ENCODE measurements around the gene KYNU. TPM values are rescaled to one million over a fixed set of nuclear protein-coding genes. Genes with fewer than 3 reads are reported as not detected.

KYNU gene
- total and polyA plus RNA-seq, 7 donors, result 0.10 to 0.69 (median 0.40) TPM

DNA sequence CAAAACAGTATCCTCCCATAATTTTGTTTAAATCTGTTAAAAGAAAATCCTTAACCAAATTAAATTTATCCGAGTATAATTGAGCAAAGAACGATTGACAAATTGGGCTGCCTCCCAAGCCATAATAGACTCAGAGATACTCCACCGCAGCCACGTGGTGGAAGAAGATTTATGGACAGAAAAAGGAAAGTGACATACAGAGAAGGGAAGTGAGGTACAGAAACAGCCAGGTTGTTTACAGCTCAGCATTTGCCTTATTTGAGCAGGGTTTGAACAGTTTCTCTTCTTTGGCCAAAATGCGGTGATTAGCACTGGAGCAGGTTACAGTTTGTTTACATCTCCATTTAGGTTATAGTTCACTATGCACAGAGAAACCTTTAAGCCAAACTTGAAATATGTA is 60.8 kb downstream of the KYNU start:
- TF ChIP-seq, protein P1, sequence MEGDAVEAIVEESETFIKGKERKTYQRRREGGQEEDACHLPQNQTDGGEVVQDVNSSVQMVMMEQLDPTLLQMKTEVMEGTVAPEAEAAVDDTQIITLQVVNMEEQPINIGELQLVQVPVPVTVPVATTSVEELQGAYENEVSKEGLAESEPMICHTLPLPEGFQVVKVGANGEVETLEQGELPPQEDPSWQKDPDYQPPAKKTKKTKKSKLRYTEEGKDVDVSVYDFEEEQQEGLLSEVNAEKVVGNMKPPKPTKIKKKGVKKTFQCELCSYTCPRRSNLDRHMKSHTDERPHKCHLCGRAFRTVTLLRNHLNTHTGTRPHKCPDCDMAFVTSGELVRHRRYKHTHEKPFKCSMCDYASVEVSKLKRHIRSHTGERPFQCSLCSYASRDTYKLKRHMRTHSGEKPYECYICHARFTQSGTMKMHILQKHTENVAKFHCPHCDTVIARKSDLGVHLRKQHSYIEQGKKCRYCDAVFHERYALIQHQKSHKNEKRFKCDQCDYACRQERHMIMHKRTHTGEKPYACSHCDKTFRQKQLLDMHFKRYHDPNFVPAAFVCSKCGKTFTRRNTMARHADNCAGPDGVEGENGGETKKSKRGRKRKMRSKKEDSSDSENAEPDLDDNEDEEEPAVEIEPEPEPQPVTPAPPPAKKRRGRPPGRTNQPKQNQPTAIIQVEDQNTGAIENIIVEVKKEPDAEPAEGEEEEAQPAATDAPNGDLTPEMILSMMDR (IDR thresholded peaks at IDR 0.05), result no peak
- Histone ChIP-seq H3K4me1 (no peaks in the 10 kb centered on the region), H3K4me3 (no peak overlapping the region), H3K27ac (no peak overlapping the region), H3K9me3 (no peaks in the 10 kb centered on the region), H3K27me3 (ENCODE audit: insufficient read depth in 3 of 3, low read length in 2 of 3) (no peaks in the 10 kb centered on the region), H3K36me3 (ENCODE audit: insufficient read depth in 1 of 2, low read depth in 1 of 2) (no peaks in the 10 kb centered on the region)
- ATAC-seq (no peak), DNase-seq (no peak)
- 44 to 49% (median 45%) methylated on average over 5 of the region's 5 CpGs for WGBS, 3 donors
- intact Hi-C loops (cut with DNase I), result no loop called here

DNA sequence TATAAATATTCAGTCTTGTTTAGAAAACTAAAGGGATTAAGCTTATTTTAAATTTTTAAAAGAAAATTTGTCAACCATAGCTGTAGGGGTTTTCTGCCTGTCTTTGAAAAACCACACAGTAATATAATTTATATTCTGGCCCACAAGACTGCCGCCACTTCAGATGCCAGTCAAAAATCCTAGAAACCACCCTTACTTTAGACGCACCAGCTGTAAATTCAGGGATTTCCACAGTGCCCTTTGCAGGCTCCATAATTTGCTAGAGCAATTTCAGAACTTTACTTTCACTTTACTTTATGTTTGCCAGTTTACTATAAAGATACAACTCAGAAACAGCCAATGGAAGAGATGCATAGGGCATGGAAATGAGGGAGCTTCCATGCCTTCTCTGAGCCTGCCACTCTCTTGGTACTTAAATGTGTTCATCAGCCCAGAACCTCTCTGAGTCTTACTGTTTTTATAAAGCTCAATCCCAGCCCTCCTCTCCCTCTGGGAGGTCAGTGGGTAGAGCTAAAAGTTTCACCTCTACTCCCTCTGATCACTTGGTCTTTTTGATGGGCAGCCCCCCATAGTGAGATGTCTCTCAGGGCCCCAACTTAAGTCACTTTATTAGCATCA is 63.3 kb downstream of the KYNU start:
- H3K27me3 ChIP-seq (ENCODE audit: insufficient read depth in 3 of 3, low read length in 2 of 3), result no peaks in the 10 kb centered on the region
- intact Hi-C loops (cut with DNase I), result no loop called here
- TF ChIP-seq, protein P1 (IDR thresholded peaks at IDR 0.05), result no peak
- H3K4me3 ChIP-seq, result no peak overlapping the region
- H3K27ac ChIP-seq, result no peak overlapping the region
- H3K9me3 ChIP-seq, result no peaks in the 10 kb centered on the region
- DNase-seq, result no peak
- H3K36me3 ChIP-seq (ENCODE audit: insufficient read depth in 1 of 2, low read depth in 1 of 2), result no peaks in the 10 kb centered on the region
- no peak for ATAC-seq
- WGBS, 3 donors, result 59 to 65% (median 65%) methylated on average over 2 of the region's 2 CpGs
- H3K4me1 ChIP-seq, result no peaks in the 10 kb centered on the region

DNA sequence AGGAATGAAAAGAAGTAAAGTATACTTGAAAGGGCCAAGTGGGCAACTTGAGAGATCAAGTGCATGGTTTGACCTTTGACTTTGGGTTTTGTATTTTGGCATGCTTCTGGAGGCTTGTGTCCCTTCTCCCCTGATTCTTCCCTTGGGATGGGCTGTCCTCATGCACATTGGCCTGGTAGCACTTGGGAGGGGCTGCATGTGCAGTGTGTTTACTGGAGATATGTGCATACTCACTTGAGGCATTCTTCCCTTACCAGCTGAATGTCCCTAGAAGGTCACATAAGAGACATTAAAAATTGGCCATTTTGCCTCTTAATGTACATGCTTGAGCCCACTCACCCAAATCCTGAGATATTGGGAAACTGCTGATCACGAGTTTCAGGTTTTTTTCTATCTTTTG is 65.2 kb downstream of the KYNU start:
- no peaks in the 10 kb centered on the region for H3K4me1 ChIP-seq
- H3K27ac ChIP-seq, result no peak overlapping the region
- H3K4me3 ChIP-seq, result no peak overlapping the region
- TF ChIP-seq, protein P1 (IDR thresholded peaks at IDR 0.05), result no peak
- ATAC-seq, result no peak
- no peaks in the 10 kb centered on the region for H3K36me3 ChIP-seq (ENCODE audit: insufficient read depth in 1 of 2, low read depth in 1 of 2)
- intact Hi-C loops (cut with DNase I), result no loop called here
- no peaks in the 10 kb centered on the region for H3K27me3 ChIP-seq (ENCODE audit: insufficient read depth in 3 of 3, low read length in 2 of 3)
- 78 to 100% (median 81%) methylated on average over 1 of the region's 1 CpG for WGBS, 3 donors
- no peak for DNase-seq
- no peaks in the 10 kb centered on the region for H3K9me3 ChIP-seq

DNA sequence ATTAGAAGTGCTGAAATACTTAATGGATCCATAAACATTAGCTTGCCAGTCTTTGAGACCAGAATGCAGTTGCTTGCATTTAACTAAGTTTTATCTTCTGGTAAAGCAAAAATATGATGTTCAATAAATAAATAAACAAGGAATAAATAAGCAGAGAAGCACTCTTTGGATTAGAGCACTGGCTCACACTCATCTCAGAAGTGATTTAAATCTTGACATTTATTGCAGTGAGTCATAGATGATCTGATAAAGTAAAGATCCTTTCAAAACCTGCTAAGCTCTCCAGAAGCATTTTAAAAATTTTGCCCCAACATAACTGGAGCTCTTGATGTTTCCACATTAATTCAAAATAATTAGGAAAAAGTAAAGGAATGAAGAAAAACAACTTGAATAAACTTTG is 66.8 kb downstream of the KYNU start:
- Histone ChIP-seq H3K4me1 (no peaks in the 10 kb centered on the region), H3K9me3 (no peaks in the 10 kb centered on the region), H3K36me3 (ENCODE audit: insufficient read depth in 1 of 2, low read depth in 1 of 2) (no peaks in the 10 kb centered on the region), H3K27ac (no peak overlapping the region), H3K4me3 (no peak overlapping the region), H3K27me3 (ENCODE audit: insufficient read depth in 3 of 3, low read length in 2 of 3) (no peaks in the 10 kb centered on the region)
- TF ChIP-seq, protein P1 (IDR thresholded peaks at IDR 0.05), result no peak
- intact Hi-C loops (cut with DNase I), result no loop called here
- DNase-seq (no peak), ATAC-seq (no peak)

DNA sequence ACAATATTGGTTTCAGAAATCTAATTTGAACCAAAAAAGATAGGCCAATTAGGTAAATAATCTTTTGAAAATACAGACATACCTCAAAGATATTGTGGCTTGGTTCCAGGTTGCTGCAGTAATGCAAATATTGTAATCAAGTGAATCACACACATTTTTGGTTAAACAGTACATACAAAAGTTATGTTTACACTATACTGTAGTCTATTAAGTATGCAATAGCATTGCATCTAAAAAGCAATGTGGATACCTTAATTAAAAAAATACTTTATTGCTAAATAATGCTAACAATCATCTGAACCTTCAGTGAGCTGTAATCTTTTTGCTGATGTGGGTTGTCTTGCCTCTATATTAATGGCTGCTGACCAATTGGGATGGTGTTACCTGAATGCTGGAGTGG is 67.3 kb downstream of the KYNU start:
- intact Hi-C loops (cut with DNase I), result no loop called here

More for the DNA sequence above, 67.3 kb downstream of the KYNU start:
- TF ChIP-seq, protein P1 (IDR thresholded peaks at IDR 0.05), result no peak
- H3K4me3 ChIP-seq, result no peak overlapping the region
- no peak overlapping the region for H3K27ac ChIP-seq
- no peak for DNase-seq
- H3K27me3 ChIP-seq (ENCODE audit: insufficient read depth in 3 of 3, low read length in 2 of 3), result no peaks in the 10 kb centered on the region
- no peaks in the 10 kb centered on the region for H3K36me3 ChIP-seq (ENCODE audit: insufficient read depth in 1 of 2, low read depth in 1 of 2)
- no peaks in the 10 kb centered on the region for H3K9me3 ChIP-seq
- ATAC-seq, result no peak
- H3K4me1 ChIP-seq, result no peaks in the 10 kb centered on the region
